HCT116 (cell line): Measurements from ENCODE around the gene SLAMF8. TPM values are rescaled to one million over a fixed set of nuclear protein-coding genes. Genes with fewer than 3 reads are reported as not detected.

Experiments
- ATAC-seq: fragments of 200-7000 bp; cut with Tn5 transposase; 2 replicates; pipeline ENCODE4 v1.9.1; 2020; ENCODE audit warnings: mild to moderate bottlenecking, moderate library complexity
- BruUV-seq: library from RNA; stranded (reverse); fragments of 400-500 nt; replicated peaks from 2 replicates; lab custom pipeline; 2021; lab: Mats Ljungman, UMichigan
- CTCF ChIA-PET: fragments of 300-600 bp; sonication (Branson Sonifier 250); formaldehyde crosslinking; loops from one replicate; lab custom pipeline; 2021; ENCODE audit warnings: antibody characterized with exemption; lab: Charles Lee
- POLR2A ChIA-PET: fragments of 300-600, 350-600 bp; sonication (Branson Sonifier 250); formaldehyde crosslinking; loops from one replicate; lab custom pipeline; 2021; ENCODE audit warnings: antibody characterized with exemption; lab: Charles Lee
- RAD21 ChIA-PET, 2 experiments: fragments of 300-600 bp; sonication (Branson Sonifier 250); formaldehyde crosslinking; loops; one replicate each; lab custom pipeline; 2023; ENCODE audit warnings: low total read pairs in 2 of 2; ENCODE audit not compliant: uncharacterized antibody in 2 of 2, unreplicated experiment in 2 of 2, low non-redundant PET in 1 of 2; lab: Charles Lee
- DNase-seq: peaks from one replicate; pipeline ENCODE4 v3.0.0-alpha.2; 2010; ENCODE audit warnings: low read depth, low spot score
- H2AFZ ChIP-seq: fragments of 200-600 bp; shearing (Covaris generic), sonication (generic); 2 replicates; pipeline ENCODE4 v1.6.1; 2017; ENCODE audit warnings: low read depth, mixed run types, mixed read lengths, antibody characterized with exemption, low read length; ENCODE audit not compliant: poor library complexity, severe bottlenecking
- H3K27ac ChIP-seq: 2 replicates; pipeline ENCODE4 v1.5.1; 2012; ENCODE audit warnings: low read depth, low read length
- H3K27me3 ChIP-seq: fragments of 200-600 bp; sonication (generic); 2 replicates; pipeline ENCODE4 v1.6.1; 2016; ENCODE audit warnings: mixed run types, low read length, mixed read lengths; ENCODE audit not compliant: insufficient read depth
- H3K36me3 ChIP-seq, 2 experiments: fragments of 200-500 bp in 1 of 2; fragments of 200-600 bp in 1 of 2; sonication (Bioruptor generic) in 1 of 2; sonication (generic) in 1 of 2; 2 replicates each; pipeline versions ENCODE4 v1.5.1 to v1.6.1; 2014 to 2016; ENCODE audit warnings: low read length in 2 of 2, inconsistent platforms in 1 of 2, mixed read lengths in 1 of 2, mixed run types in 1 of 2; ENCODE audit not compliant: insufficient read depth in 2 of 2, control insufficient read depth in 1 of 2
- H3K4me1 ChIP-seq, 2 experiments: fragments of 200-600 bp in 1 of 2; sonication (generic) in 1 of 2; 2 replicates each; pipeline versions ENCODE4 v1.5.1 to v1.6.1; 2012 to 2017; ENCODE audit warnings: low read length in 2 of 2, inconsistent platforms in 1 of 2, mild to moderate bottlenecking in 1 of 2, mixed read lengths in 1 of 2, mixed run types in 1 of 2, moderate library complexity in 1 of 2; ENCODE audit not compliant: insufficient read depth in 2 of 2, control insufficient read depth in 1 of 2
- H3K4me2 ChIP-seq: fragments of 200-600 bp; sonication (generic); 2 replicates; pipeline ENCODE4 v1.6.1; 2017; ENCODE audit warnings: mixed run types, low read length, mixed read lengths
- H3K4me3 ChIP-seq, 2 experiments: fragments of 200-600 bp in 1 of 2; sonication (generic) in 1 of 2; replicated peaks in 1 of 2; 2 replicates each; pipeline ENCODE4 v1.5.1; 2011 to 2016; ENCODE audit warnings: low read length in 2 of 2, control low read depth in 1 of 2, low read depth in 1 of 2, mild to moderate bottlenecking in 1 of 2, mixed read lengths in 1 of 2, mixed run types in 1 of 2
- H3K79me2 ChIP-seq: fragments of 200-600 bp; sonication (generic); 2 replicates; pipeline ENCODE4 v1.6.1; 2017; ENCODE audit warnings: mild to moderate bottlenecking, mixed run types, low read length, moderate library complexity, mixed read lengths; ENCODE audit not compliant: insufficient read depth
- H3K9ac ChIP-seq: fragments of 200-600 bp; sonication (generic); 2 replicates; pipeline ENCODE4 v1.6.1; 2016; ENCODE audit warnings: low read length, mixed read lengths
- H3K9me2 ChIP-seq: fragments of 200-600 bp; sonication (generic), shearing (Covaris generic); 2 replicates; pipeline ENCODE4 v1.6.1; 2017; ENCODE audit warnings: mixed run types, mild to moderate bottlenecking, moderate library complexity; ENCODE audit not compliant: insufficient read depth
- H3K9me3 ChIP-seq, 2 experiments: fragments of 200-500 bp in 1 of 2; fragments of 200-600 bp in 1 of 2; sonication (Bioruptor generic) in 1 of 2; sonication (generic) in 1 of 2; 2 replicates each; pipeline ENCODE4 v1.6.1; 2014 to 2017; ENCODE audit warnings: low read length in 2 of 2, mixed read lengths in 2 of 2, inconsistent platforms in 1 of 2, low read depth in 1 of 2, mild to moderate bottlenecking in 1 of 2, mixed run types in 1 of 2, moderate library complexity in 1 of 2; ENCODE audit not compliant: control insufficient read depth in 1 of 2, insufficient read depth in 1 of 2
- H4K20me1 ChIP-seq: fragments of 200-600 bp; sonication (generic), shearing (Covaris generic); 2 replicates; pipeline ENCODE4 v1.6.1; 2017; ENCODE audit warnings: mixed run types, mild to moderate bottlenecking, moderate library complexity; ENCODE audit not compliant: insufficient read depth
- CBX3 ChIP-seq: IDR thresholded peaks from 2 replicates; pipeline ENCODE4 v1.6.1; 2012; ENCODE audit warnings: low read depth
- EGR1 ChIP-seq: IDR thresholded peaks from 2 replicates; pipeline ENCODE4 v1.6.1; 2012; ENCODE audit warnings: low read depth
- EZH2phosphoT487 ChIP-seq: fragments of 200-600 bp; IDR thresholded peaks from 2 replicates; pipeline ENCODE4 v1.6.1; 2018; ENCODE audit warnings: antibody characterized with exemption, borderline replicate concordance
- FOSL1 ChIP-seq: IDR thresholded peaks from 2 replicates; pipeline ENCODE4 v1.6.1; 2012; ENCODE audit warnings: low read depth
- JUND ChIP-seq: IDR thresholded peaks from 2 replicates; pipeline ENCODE4 v1.6.1; 2012
- POLR2A ChIP-seq: IDR thresholded peaks from 2 replicates; pipeline ENCODE4 v1.7.0; 2011; ENCODE audit warnings: borderline replicate concordance; ENCODE audit not compliant: insufficient read depth, insufficient read length; ENCODE audit errors: extremely low read depth
- POLR2AphosphoS5 ChIP-seq: IDR thresholded peaks from 2 replicates; pipeline ENCODE4 v1.6.1; 2011; ENCODE audit warnings: mild to moderate bottlenecking, low read depth, low read length, moderate library complexity
- SRF ChIP-seq: IDR thresholded peaks from 2 replicates; pipeline ENCODE4 v1.6.1; 2012; ENCODE audit warnings: low read depth
- intact Hi-C: fragments of 100-400 bp; cut with micrococcal nuclease; formaldehyde crosslinking; loops from 2 replicates; pipeline ENCODE4 v1.10.0; 2022
- total RNA-seq: library from RNA; stranded (reverse); gene quantifications from one replicate; pipeline ENCODE4 v1.2.1, GENCODE V29; 2021; ENCODE audit not compliant: unreplicated experiment
- TF ChIP-seq, protein P1 (sequence below): IDR thresholded peaks from 2 replicates; pipeline ENCODE4 v1.6.1; 2012
- TF ChIP-seq, protein P2 (sequence below): IDR thresholded peaks from 2 replicates; pipeline ENCODE4 v1.6.1; 2011; ENCODE audit warnings: mild to moderate bottlenecking, low read length, moderate library complexity; ENCODE audit not compliant: insufficient replicate concordance; ENCODE audit errors: extremely low read depth

SLAMF8 gene
- total RNA-seq, 1 experiment from 2014 or later: not detected

DNA sequence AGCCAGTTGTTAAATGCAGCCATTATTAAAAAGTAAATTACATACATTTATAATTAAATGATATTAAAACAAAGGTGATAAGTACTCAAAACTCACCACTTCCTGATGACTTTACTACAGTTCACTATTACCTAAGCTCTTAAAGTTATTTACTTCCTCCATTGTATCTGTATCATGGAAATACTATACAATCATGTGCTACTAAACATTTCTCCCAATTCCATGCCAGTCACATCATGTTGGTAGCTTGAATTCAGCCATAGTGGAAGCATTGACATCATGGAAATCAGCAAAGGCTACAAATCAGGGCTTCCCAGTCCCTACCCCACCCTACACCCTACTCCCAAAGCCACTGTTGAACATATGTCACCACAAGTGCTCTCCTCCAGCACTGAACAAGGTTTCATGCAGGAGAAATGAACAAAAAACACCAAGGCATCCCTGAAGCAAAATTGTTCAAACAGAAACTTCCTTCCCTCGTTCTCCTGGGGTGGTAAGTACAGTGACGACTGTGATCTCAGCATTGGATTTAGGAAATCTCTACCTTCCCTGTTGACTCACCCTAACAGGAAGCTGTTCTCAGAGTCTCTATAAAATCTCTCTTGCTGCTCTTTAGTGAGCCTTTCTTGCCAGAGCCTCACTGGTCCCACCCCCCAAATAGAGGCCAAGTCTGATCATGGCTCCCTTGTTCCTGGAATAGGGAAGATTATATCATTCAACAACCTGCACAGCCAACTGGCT lies 23.1 kb downstream of the SLAMF8 start:
- no peaks in the 10 kb centered on the region for H3K79me2 ChIP-seq
- no peaks in the 10 kb centered on the region for H3K9me3 ChIP-seq
- intact Hi-C loops: loop anchor here (5.0 kb wide), 1 partner anchor 52 kb away; no protein-coding TSS in a partner anchor
- H3K9ac ChIP-seq: no peak overlapping the region
- H3K27me3 ChIP-seq: no peaks in the 10 kb centered on the region
- DNase-seq (no peak), ATAC-seq (no peak)
- TF ChIP-seq POLR2AphosphoS5: no peak
- TF ChIP-seq POLR2A: no peak
- TF ChIP-seq FOSL1: no peak
- TF ChIP-seq SRF: no peak
- TF ChIP-seq, protein P1, sequence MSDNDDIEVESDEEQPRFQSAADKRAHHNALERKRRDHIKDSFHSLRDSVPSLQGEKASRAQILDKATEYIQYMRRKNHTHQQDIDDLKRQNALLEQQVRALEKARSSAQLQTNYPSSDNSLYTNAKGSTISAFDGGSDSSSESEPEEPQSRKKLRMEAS: no peak
- TF ChIP-seq EGR1: no peak
- TF ChIP-seq CBX3: no peak
- TF ChIP-seq, protein P2, sequence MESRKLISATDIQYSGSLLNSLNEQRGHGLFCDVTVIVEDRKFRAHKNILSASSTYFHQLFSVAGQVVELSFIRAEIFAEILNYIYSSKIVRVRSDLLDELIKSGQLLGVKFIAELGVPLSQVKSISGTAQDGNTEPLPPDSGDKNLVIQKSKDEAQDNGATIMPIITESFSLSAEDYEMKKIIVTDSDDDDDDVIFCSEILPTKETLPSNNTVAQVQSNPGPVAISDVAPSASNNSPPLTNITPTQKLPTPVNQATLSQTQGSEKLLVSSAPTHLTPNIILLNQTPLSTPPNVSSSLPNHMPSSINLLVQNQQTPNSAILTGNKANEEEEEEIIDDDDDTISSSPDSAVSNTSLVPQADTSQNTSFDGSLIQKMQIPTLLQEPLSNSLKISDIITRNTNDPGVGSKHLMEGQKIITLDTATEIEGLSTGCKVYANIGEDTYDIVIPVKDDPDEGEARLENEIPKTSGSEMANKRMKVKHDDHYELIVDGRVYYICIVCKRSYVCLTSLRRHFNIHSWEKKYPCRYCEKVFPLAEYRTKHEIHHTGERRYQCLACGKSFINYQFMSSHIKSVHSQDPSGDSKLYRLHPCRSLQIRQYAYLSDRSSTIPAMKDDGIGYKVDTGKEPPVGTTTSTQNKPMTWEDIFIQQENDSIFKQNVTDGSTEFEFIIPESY: no peak
- no peak for TF ChIP-seq JUND
- no peak for TF ChIP-seq EZH2phosphoT487
- no TSS peak for BruUV-seq
- ChIA-PET RAD21 (no interaction called here), CTCF (interaction anchor here (1.1 to 1.2 kb wide), 2 partner anchors 8 to 41 kb away, joined by 3 to 4 read pairs; no protein-coding TSS in a partner anchor), POLR2A (no interaction called here)
- H3K9me2 ChIP-seq: no peaks in the 10 kb centered on the region
- no peaks in the 10 kb centered on the region for H3K36me3 ChIP-seq
- no peak overlapping the region; the same call in 1 of the 2 replicates for H3K4me2 ChIP-seq
- H3K27ac ChIP-seq: no peak overlapping the region
- no peaks in the 10 kb centered on the region for H4K20me1 ChIP-seq
- no peak overlapping the region for H2AFZ ChIP-seq
- no peak overlapping the region for H3K4me3 ChIP-seq
- H3K4me1 ChIP-seq: peaks cover 6 to 31% of the 10 kb centered on the region in 2 experiments; a peak in 3 of 4 replicates
